Stimulated activated CD4-positive, alpha-beta T cell treated with anti-CD3 and anti-CD28 coated beads, Interleukin-1b, Interleukin-23, amount 100 ng/mL, for 1 hour (primary cell): ENCODE results near the gene SLC4A2.

Experiments used
- DNase-seq, 2 donors: peaks; one replicate each; pipeline ENCODE4 v3.0.0-alpha.2; 2020; ENCODE audit warnings: low read depth in 2 of 2

SLC4A2 gene

GRCh38 chr7:151064454-151064853, 5.1 kb downstream of the SLC4A2 start:
- DNase-seq: no peak

- DNase-seq: no peak
These were observed 5.6 kb downstream of the SLC4A2 start for GRCh38 chr7:151064993-151065392.

- DNase-seq: no peak
These were observed 6.1 kb downstream of the SLC4A2 start for GRCh38 chr7:151065516-151065915.

GRCh38 chr7:151066273-151066974, 7.0 kb downstream of the SLC4A2 start:
- no peak for DNase-seq

GRCh38 chr7:151068069-151068773, 8.8 kb downstream of the SLC4A2 start:
- no peak for DNase-seq

- DNase-seq: no peak
These were observed 10.6 kb downstream of the SLC4A2 start for GRCh38 chr7:151069841-151070573.

GRCh38 chr7:151070574-151070960, 11.2 kb downstream of the SLC4A2 start:
- no peak for DNase-seq

GRCh38 chr7:151071032-151071866, 11.9 kb downstream of the SLC4A2 start:
- no peak for DNase-seq

- DNase-seq: no peak
These were observed 14.6 kb downstream of the SLC4A2 start for GRCh38 chr7:151073990-151074389.

- no peak for DNase-seq
These were observed 15.7 kb downstream of the SLC4A2 start for GRCh38 chr7:151074817-151075661.

- DNase-seq: no peak
These were observed 16.2 kb downstream of the SLC4A2 start for GRCh38 chr7:151075662-151075971.

- no peak for DNase-seq
These were observed 16.6 kb downstream of the SLC4A2 start for GRCh38 chr7:151075978-151076426.

GRCh38 chr7:151076863-151077704, 17.7 kb downstream of the SLC4A2 start:
- DNase-seq: no peak

- DNase-seq: no peak
These were observed 18.4 kb downstream of the SLC4A2 start for GRCh38 chr7:151077705-151078232.

- no peak for DNase-seq
These were observed 19.0 kb downstream of the SLC4A2 start for GRCh38 chr7:151078233-151079040.

GRCh38 chr7:151079199-151079910, 20.0 kb downstream of the SLC4A2 start:
- DNase-seq: no peak

GRCh38 chr7:151080067-151080521, 20.7 kb downstream of the SLC4A2 start:
- DNase-seq: no peak

GRCh38 chr7:151080522-151081169, 21.3 kb downstream of the SLC4A2 start, which contains the start of gene FASTK:
FASTK (minus strand) TSS chr7:151080809; CDS start chr7:151080766, 43 bp downstream.
- peak; percentile 67 to 70 for DNase-seq
